Osteocyte (in vitro differentiated cells): ENCODE results near the gene TBC1D28. TPM values are rescaled to one million over a fixed set of nuclear protein-coding genes. Genes with fewer than 3 reads are reported as not detected.
"Not testable (repeated sequence)": the region's sequence is repeated elsewhere in the genome, so short reads cannot be mapped to it uniquely, and the experiment has no call there.

Experiments
- DNase-seq: peaks from one replicate; pipeline ENCODE4 v3.0.0; 2021; ENCODE audit warnings: mixed read lengths; ENCODE audit not compliant: unreplicated experiment; ENCODE audit errors: extremely low spot score
- H3K27ac Mint-ChIP-seq: one replicate; pipeline ENCODE4 v1.8.0; 2021; ENCODE audit warnings: mild to moderate bottlenecking, mixed read lengths; ENCODE audit not compliant: unreplicated experiment
- H3K27me3 Mint-ChIP-seq: one replicate; pipeline ENCODE4 v1.8.0; 2021; ENCODE audit warnings: mixed read lengths; ENCODE audit not compliant: unreplicated experiment
- H3K36me3 Mint-ChIP-seq: one replicate; pipeline ENCODE4 v1.8.0; 2021; ENCODE audit warnings: mixed read lengths; ENCODE audit not compliant: unreplicated experiment
- H3K4me1 Mint-ChIP-seq: one replicate; pipeline ENCODE4 v1.8.0; 2021; ENCODE audit warnings: mixed read lengths; ENCODE audit not compliant: unreplicated experiment
- H3K4me3 Mint-ChIP-seq: one replicate; pipeline ENCODE4 v1.8.0; 2021; ENCODE audit warnings: mild to moderate bottlenecking, moderate library complexity, mixed read lengths; ENCODE audit not compliant: unreplicated experiment
- H3K9me3 Mint-ChIP-seq: one replicate; pipeline ENCODE4 v1.8.0; 2021; ENCODE audit warnings: mixed read lengths; ENCODE audit not compliant: unreplicated experiment
- total RNA-seq: library from RNA; stranded (reverse); gene quantifications from 2 replicates; pipeline ENCODE4 v1.2.1, GENCODE V29; 2021

Gene TBC1D28
- total RNA-seq, 1 donor from 2014 or later, result not detected

- H3K36me3 Mint-ChIP-seq, H3K4me1 Mint-ChIP-seq, H3K4me3 Mint-ChIP-seq, H3K9me3 Mint-ChIP-seq, H3K27ac Mint-ChIP-seq, DNase-seq: not testable (repeated sequence)
- peaks cover 27% of the 10 kb centered on the region for H3K27me3 Mint-ChIP-seq
Measured at GRCh38 chr17:18593138-18593537, 51.1 kb downstream of the TBC1D28 start.

Other genes with a start within 250 kb of the TBC1D28 start
- not detected in 2 replicates for gene LGALS9C, start 167.6 kb downstream of the TBC1D28 start, total RNA-seq
- 8.0 and 9.6 TPM in 2 replicates for gene FOXO3B, start 37.9 kb upstream of the TBC1D28 start, total RNA-seq
- gene FBXW10, start 99.7 kb upstream of the TBC1D28 start, total RNA-seq, result not detected in 2 replicates
- 33.2 and 39.4 TPM in 2 replicates for gene TVP23B, start 136.8 kb upstream of the TBC1D28 start, total RNA-seq
- gene PRPSAP2, start 213.7 kb upstream of the TBC1D28 start, total RNA-seq, result 25.7 and 27.1 TPM in 2 replicates